Natural killer cell (primary cell): Measurements from ENCODE around the gene DEPP1. TPM values are rescaled to one million over a fixed set of nuclear protein-coding genes. Genes with fewer than 3 reads are reported as not detected.

Experiments
- ATAC-seq, 3 donors: fragments of 150-1000 bp in 2 of 3; fragments of 200-7000 bp in 1 of 3; cut with Tn5 transposase; 1 replicate in 1 of 3; 2 replicates in 2 of 3; pipeline ENCODE4 v1.10.0; 2021; ENCODE audit warnings: mild to moderate bottlenecking in 2 of 3, moderate library complexity in 2 of 3
- DNase-seq, 2 donors: peaks; one replicate each; pipeline versions ENCODE4 v3.0.0 to v3.0.0-alpha.2; 2013 to 2021; ENCODE audit warnings: mixed read lengths in 1 of 2
- H3K27ac ChIP-seq: one replicate; pipeline ENCODE4 v1.5.1; 2013; ENCODE audit warnings: mild to moderate bottlenecking, low read length
- H3K27me3 ChIP-seq: one replicate; pipeline ENCODE4 v1.6.1; 2013; ENCODE audit warnings: low read length; ENCODE audit not compliant: control insufficient read depth, insufficient read depth
- H3K36me3 ChIP-seq: one replicate; pipeline ENCODE4 v1.6.1; 2013; ENCODE audit warnings: low read length; ENCODE audit not compliant: control insufficient read depth, insufficient read depth
- H3K4me1 ChIP-seq: one replicate; pipeline ENCODE4 v1.6.1; 2013; ENCODE audit warnings: low read length; ENCODE audit not compliant: control insufficient read depth, insufficient read depth
- H3K4me3 ChIP-seq: one replicate; pipeline ENCODE4 v1.5.1; 2013; ENCODE audit warnings: low read length
- H3K9me3 ChIP-seq: one replicate; pipeline ENCODE4 v1.6.1; 2013; ENCODE audit warnings: low read length; ENCODE audit not compliant: control insufficient read depth, insufficient read depth
- H3K27ac Mint-ChIP-seq, 2 donors: one replicate each; pipeline ENCODE4 v1.8.0; 2022; ENCODE audit warnings: mild to moderate bottlenecking in 2 of 2, mixed read lengths in 2 of 2, moderate library complexity in 1 of 2
- H3K27me3 Mint-ChIP-seq, 2 donors: one replicate each; pipeline ENCODE4 v1.8.0; 2022; ENCODE audit warnings: low read depth in 2 of 2, mixed read lengths in 2 of 2
- H3K36me3 Mint-ChIP-seq: one replicate; pipeline ENCODE4 v1.8.0; 2022; ENCODE audit warnings: mixed read lengths
- H3K4me1 Mint-ChIP-seq, 2 donors: one replicate each; pipeline ENCODE4 v1.8.0; 2022; ENCODE audit warnings: mixed read lengths in 2 of 2
- H3K4me3 Mint-ChIP-seq: one replicate; pipeline ENCODE4 v1.8.0; 2022; ENCODE audit warnings: mild to moderate bottlenecking, moderate library complexity, mixed read lengths
- H3K9me3 Mint-ChIP-seq, 2 donors: one replicate each; pipeline ENCODE4 v1.8.0; 2022; ENCODE audit warnings: mixed read lengths in 2 of 2
- WGBS: methylation state at CpG from one replicate; pipeline ENCODE4 v1.1.7; 2013; ENCODE audit warnings: missing lambda C conversion rate; ENCODE audit not compliant: insufficient coverage; 5-methylcytosine and 5-hydroxymethylcytosine counted together
- intact Hi-C: fragments of 100-400 bp; cut with micrococcal nuclease; formaldehyde crosslinking; loops from one replicate; pipeline ENCODE4 v1.14.2; 2022
- total RNA-seq, 4 donors: library from RNA; stranded (reverse); fragments of 120-200 nt in 1 of 4; gene quantifications; one replicate each; pipeline versions ENCODE4 v1.2.3 to v1.2.4, GENCODE V29; 2013 to 2022
- TF ChIP-seq, protein P1 (sequence below): fragments of 200-600 bp; IDR thresholded peaks from one replicate; pipeline ENCODE4 v1.8.0; 2022; ENCODE audit warnings: antibody characterized with exemption

The DEPP1 gene
- total RNA-seq, 3 donors from 2014 or later (not counting 1 experiment from before 2014, with no cell fraction given), result not detected

DNA sequence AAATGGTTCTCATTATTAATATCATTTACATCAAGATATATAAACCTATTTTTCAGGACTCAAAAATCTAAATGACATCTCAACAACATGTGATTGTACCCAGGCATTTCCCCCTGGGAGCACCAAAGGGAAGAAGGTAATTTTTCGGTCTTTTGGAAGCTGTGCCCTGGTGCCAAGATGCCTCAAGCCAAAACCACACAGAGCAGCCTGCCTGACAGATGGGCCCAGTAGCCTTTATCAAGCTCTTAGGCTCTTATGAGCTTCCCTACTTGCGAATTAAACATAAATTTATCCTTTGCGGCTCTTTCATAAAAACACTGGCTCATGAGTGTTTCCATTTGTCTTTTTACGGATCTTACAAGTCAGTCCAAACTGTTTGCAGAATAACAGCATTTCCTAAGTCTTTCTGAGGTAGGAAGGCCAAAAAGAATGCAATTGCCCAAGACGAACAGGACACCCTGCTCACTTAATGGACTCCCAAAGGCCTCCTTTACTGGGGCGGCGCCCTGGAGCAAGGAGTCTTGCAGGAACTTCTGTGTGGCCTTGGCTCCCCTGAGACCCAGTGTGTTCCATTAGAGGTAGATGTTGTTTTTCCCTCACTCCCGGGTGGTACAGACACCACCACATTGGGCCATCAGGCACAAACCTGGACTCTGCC is 23.1 kb downstream of the DEPP1 start:
- intact Hi-C loops, result no loop called here
- H3K4me1 ChIP-seq, result peaks cover 29% of the 10 kb centered on the region
- no peaks in the 10 kb centered on the region for H3K36me3 Mint-ChIP-seq

DNA sequence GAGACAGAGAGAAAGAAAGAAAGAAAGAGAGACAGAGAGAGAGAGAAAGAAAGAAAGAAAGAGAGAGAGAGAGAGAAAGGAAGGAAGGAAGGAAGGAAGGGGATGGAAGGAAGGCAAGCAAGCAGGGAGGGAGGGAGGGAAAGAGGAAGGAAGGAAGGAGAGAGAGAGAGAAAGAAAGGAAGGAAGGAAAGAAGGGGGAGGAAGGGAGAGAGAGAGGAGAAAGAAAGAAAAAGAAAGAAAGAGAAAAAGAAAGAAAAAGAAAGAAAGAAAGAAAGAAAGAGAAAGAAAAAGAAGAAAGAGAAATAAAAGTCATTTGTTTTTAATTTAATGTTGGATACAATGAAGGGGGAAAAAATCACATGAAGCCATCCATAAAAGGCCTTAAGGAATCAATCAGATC is 23.6 kb downstream of the DEPP1 start:
- H3K4me3 Mint-ChIP-seq, result no peak overlapping the region
- Histone ChIP-seq H3K4me3 (no peak overlapping the region), H3K36me3 (peaks cover 8% of the 10 kb centered on the region), H3K9me3 (no peaks in the 10 kb centered on the region), H3K27me3 (no peaks in the 10 kb centered on the region), H3K4me1 (peaks cover 28% of the 10 kb centered on the region), H3K27ac (no peak overlapping the region)
- TF ChIP-seq, protein P1, sequence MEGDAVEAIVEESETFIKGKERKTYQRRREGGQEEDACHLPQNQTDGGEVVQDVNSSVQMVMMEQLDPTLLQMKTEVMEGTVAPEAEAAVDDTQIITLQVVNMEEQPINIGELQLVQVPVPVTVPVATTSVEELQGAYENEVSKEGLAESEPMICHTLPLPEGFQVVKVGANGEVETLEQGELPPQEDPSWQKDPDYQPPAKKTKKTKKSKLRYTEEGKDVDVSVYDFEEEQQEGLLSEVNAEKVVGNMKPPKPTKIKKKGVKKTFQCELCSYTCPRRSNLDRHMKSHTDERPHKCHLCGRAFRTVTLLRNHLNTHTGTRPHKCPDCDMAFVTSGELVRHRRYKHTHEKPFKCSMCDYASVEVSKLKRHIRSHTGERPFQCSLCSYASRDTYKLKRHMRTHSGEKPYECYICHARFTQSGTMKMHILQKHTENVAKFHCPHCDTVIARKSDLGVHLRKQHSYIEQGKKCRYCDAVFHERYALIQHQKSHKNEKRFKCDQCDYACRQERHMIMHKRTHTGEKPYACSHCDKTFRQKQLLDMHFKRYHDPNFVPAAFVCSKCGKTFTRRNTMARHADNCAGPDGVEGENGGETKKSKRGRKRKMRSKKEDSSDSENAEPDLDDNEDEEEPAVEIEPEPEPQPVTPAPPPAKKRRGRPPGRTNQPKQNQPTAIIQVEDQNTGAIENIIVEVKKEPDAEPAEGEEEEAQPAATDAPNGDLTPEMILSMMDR, result no peak
- H3K36me3 Mint-ChIP-seq, result no peaks in the 10 kb centered on the region
- DNase-seq (no peak), ATAC-seq (no peak)
- H3K27ac Mint-ChIP-seq, result peak overlapping the region in 1 of 2 donors; percentile 5
- intact Hi-C loops, result no loop called here
- no peaks in the 10 kb centered on the region for H3K27me3 Mint-ChIP-seq
- H3K4me1 Mint-ChIP-seq, result peaks cover 36 to 47% of the 10 kb centered on the region in 2 donors
- H3K9me3 Mint-ChIP-seq, result no peaks in the 10 kb centered on the region

More for the DNA sequence above, 23.1 kb downstream of the DEPP1 start:
- TF ChIP-seq, protein P1, result no peak
- no peak overlapping the region for H3K4me3 ChIP-seq
- Mint-ChIP-seq H3K27me3 (no peaks in the 10 kb centered on the region), H3K4me1 (peaks cover 40 to 47% of the 10 kb centered on the region in 2 donors), H3K27ac (no peak overlapping the region), H3K9me3 (no peaks in the 10 kb centered on the region), H3K4me3 (no peak overlapping the region)
- DNase-seq (no peak), ATAC-seq (no peak)
- H3K9me3 ChIP-seq, result no peaks in the 10 kb centered on the region
- no peak overlapping the region for H3K27ac ChIP-seq
- no peaks in the 10 kb centered on the region for H3K27me3 ChIP-seq
- WGBS, result 86% methylated on average over 8 of the region's 8 CpGs
- peaks cover 8% of the 10 kb centered on the region for H3K36me3 ChIP-seq

DNA sequence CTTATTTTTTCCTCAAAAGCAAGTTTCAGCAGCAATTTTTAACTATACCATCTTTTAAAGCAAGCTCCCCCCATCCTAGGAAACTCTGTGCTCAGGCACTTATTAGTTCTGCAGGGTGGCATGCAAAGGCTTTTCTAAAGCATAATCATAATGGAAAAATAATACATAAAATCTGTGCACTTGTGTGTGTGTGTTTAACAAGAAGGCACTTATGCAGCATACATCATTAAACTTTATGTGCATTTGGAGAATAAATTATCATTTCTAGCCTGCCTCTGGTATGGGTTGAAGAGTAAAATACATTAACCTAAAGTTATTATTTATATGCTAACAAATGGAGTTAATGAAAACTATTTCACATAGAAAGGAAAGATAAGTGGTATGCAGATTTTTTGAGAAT is 24.6 kb downstream of the DEPP1 start:
- Histone ChIP-seq H3K4me3 (no peak overlapping the region), H3K9me3 (no peaks in the 10 kb centered on the region), H3K4me1 (peaks cover 28% of the 10 kb centered on the region), H3K36me3 (peaks cover 8% of the 10 kb centered on the region), H3K27me3 (no peaks in the 10 kb centered on the region), H3K27ac (no peak overlapping the region)
- Mint-ChIP-seq H3K27ac (peak overlapping the region in 1 of 2 donors; percentile 21), H3K4me3 (no peak overlapping the region), H3K27me3 (no peaks in the 10 kb centered on the region), H3K9me3 (no peaks in the 10 kb centered on the region), H3K36me3 (no peaks in the 10 kb centered on the region), H3K4me1 (peaks cover 45 to 52% of the 10 kb centered on the region in 2 donors)
- intact Hi-C loops, result no loop called here
- no peak for ATAC-seq
- TF ChIP-seq, protein P1, result no peak
- no peak for DNase-seq

DNA sequence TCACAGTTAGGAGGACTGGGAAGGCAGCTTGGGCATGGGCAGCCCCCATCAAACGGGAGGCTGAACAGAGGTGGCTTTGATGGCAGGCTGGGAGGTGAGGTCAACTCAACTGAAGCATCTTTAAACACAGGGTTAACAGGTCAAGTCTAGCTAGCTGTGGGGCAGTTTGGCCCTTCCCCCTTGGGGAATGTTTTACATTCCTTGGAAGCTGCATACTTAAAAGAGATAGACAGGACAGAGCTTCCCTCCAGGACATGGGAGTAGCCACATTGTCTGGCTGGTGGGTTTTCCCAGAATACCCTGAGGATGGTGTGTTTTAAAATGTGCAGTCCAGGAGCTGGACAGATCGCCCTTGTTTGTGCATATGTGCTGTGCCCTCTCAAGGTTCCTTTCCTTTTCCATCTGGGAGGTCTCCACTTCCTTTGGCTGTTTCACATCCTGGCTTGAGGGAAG is 25.8 kb downstream of the DEPP1 start:
- peaks cover 8% of the 10 kb centered on the region for H3K36me3 ChIP-seq
- intact Hi-C loops, result no loop called here
- no peak for ATAC-seq

More for the DNA sequence above, 25.8 kb downstream of the DEPP1 start:
- no peaks in the 10 kb centered on the region for H3K9me3 Mint-ChIP-seq
- Histone ChIP-seq H3K27ac (no peak overlapping the region), H3K9me3 (no peaks in the 10 kb centered on the region), H3K4me1 (peaks cover 23% of the 10 kb centered on the region), H3K27me3 (no peaks in the 10 kb centered on the region), H3K4me3 (no peak overlapping the region)
- no peak overlapping the region for H3K27ac Mint-ChIP-seq
- TF ChIP-seq, protein P1, result no peak
- WGBS, result 90% methylated on average over 2 of the region's 2 CpGs
- H3K4me1 Mint-ChIP-seq, result peaks cover 40 to 50% of the 10 kb centered on the region in 2 donors
- no peak for DNase-seq
- H3K4me3 Mint-ChIP-seq, result no peak overlapping the region
- no peaks in the 10 kb centered on the region for H3K36me3 Mint-ChIP-seq
- no peaks in the 10 kb centered on the region for H3K27me3 Mint-ChIP-seq
